Lower lobe of right lung (tissue), 2 donors: ENCODE data around the gene SYCE1. TPM values are rescaled to one million over a fixed set of nuclear protein-coding genes. Genes with fewer than 3 reads are reported as not detected.
"Not testable (repeated sequence)": the region's sequence is repeated elsewhere in the genome, so short reads cannot be mapped to it uniquely, and the experiment has no call there.

Source experiments
- ATAC-seq, 2 donors: fragments of 200-7000 bp; cut with Tn5 transposase; one replicate each; pipeline ENCODE4 v1.9.1; 2020 to 2022; ENCODE audit warnings: mild to moderate bottlenecking in 2 of 2, moderate library complexity in 2 of 2
- DNase-seq: peaks from one replicate; pipeline ENCODE4 v3.0.0-alpha.2; 2020
- H3K27ac ChIP-seq: fragments of 200-600 bp; one replicate; pipeline ENCODE4 v1.8.0; 2022
- H3K27me3 ChIP-seq: fragments of 200-600 bp; one replicate; pipeline ENCODE4 v1.8.0; 2022; ENCODE audit warnings: low read depth
- H3K36me3 ChIP-seq: fragments of 200-600 bp; one replicate; pipeline ENCODE4 v1.8.0; 2022; ENCODE audit warnings: mild to moderate bottlenecking
- H3K4me1 ChIP-seq: fragments of 200-600 bp; one replicate; pipeline ENCODE4 v1.8.0; 2022
- H3K4me3 ChIP-seq: fragments of 200-600 bp; one replicate; pipeline ENCODE4 v1.8.0; 2022; ENCODE audit warnings: mild to moderate bottlenecking
- H3K9me3 ChIP-seq: fragments of 200-600 bp; one replicate; pipeline ENCODE4 v1.8.0; 2022
- CTCF ChIP-seq: fragments of 200-600 bp; IDR thresholded peaks from one replicate; pipeline ENCODE4 v1.8.0; 2022; ENCODE audit warnings: antibody characterized with exemption, mild to moderate bottlenecking
- intact Hi-C: fragments of 100-400 bp; cut with DNase I; formaldehyde crosslinking; loops from one replicate; pipeline ENCODE4 v1.11.0; 2022
- long read RNA-seq: library from polyadenylated mRNA; unstranded; transcript quantifications from one replicate; pipeline ENCODE4 v2.0.0, GENCODE V29; 2021
- total RNA-seq: library from RNA; stranded (reverse); fragmentation: NEBNext Ultra II Directional; extraction: Animal tissue kit (Norgen Biotek cat#: 25700); gene quantifications from one replicate; pipeline ENCODE4 v1.2.1, GENCODE V29; 2021
- donor health status: DM: no; HTN: yes; CAD: no; lungs with severe emphysema.

Gene SYCE1, protein sequence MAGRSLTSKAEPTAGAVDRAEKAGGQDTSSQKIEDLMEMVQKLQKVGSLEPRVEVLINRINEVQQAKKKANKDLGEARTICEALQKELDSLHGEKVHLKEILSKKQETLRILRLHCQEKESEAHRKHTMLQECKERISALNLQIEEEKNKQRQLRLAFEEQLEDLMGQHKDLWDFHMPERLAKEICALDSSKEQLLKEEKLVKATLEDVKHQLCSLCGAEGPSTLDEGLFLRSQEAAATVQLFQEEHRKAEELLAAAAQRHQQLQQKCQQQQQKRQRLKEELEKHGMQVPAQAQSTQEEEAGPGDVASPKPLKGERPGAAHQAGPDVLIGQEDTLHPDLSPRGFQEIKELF
- 0.74 TPM for total RNA-seq
- long read RNA-seq, partial matches to known transcripts, result 1 of 3 reads
- long read RNA-seq, other reads (novel, unspliced or antisense), result 1 of 3 reads

DNA sequence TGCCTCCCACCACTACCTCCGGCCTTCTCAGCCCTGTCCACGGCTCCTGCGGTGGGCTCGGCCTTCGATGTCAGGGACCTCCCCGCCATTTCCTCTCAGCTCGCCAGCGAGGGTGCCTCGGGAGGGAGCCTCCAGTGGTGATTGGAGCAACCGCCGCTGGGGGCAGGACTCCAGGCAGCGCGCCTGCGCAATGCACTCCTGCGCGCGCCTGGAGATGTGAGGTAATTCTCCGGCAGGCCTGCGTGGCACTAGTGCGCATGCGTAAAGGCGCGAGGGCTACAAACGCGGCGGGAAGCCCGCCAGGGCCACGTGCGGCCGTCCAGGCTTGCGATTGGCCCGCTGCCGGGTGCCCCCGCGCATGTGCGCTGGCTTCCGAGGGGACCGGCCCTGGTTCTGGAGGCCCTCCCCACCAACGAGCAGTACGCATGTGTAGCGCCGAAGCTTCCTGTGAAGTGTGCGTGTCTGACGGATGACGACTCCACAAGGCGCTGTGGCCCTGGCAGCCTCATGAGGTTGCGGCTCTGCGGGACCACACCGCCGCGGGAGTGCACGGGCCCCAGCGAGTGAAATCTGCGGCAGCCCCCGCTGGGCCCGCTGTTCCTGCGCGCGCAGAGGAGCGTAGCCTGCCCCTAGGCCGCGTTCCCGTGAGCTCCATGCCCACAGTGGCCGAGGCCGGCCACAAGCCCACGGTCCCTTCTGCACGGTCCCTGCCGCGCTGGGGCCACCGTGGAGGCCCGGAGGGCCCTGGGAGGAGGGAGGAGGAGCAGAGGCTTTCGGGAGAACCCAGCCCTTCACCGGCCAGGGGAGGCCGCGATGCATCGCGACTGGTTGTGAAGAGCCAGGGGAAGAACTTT, at the start of gene SYCE1:
SYCE1 (minus strand) TSS at position 143 of the 854 bp plus-strand sequence; CDS start at position 89, 54 bp downstream.
- Histone ChIP-seq H3K27ac (no peak within 1 kb of the TSS), H3K4me3 (no peak within 1 kb of the TSS), H3K27me3 (peaks cover 15% of the 10 kb centered on the region), H3K36me3 (no peaks in the 10 kb centered on the region), H3K4me1 (no peaks in the 10 kb centered on the region), H3K9me3 (no peaks in the 10 kb centered on the region)
- DNase-seq (no peak), ATAC-seq (no peak)
- TF ChIP-seq CTCF, result no peak
- intact Hi-C loops, result no loop called here

DNA sequence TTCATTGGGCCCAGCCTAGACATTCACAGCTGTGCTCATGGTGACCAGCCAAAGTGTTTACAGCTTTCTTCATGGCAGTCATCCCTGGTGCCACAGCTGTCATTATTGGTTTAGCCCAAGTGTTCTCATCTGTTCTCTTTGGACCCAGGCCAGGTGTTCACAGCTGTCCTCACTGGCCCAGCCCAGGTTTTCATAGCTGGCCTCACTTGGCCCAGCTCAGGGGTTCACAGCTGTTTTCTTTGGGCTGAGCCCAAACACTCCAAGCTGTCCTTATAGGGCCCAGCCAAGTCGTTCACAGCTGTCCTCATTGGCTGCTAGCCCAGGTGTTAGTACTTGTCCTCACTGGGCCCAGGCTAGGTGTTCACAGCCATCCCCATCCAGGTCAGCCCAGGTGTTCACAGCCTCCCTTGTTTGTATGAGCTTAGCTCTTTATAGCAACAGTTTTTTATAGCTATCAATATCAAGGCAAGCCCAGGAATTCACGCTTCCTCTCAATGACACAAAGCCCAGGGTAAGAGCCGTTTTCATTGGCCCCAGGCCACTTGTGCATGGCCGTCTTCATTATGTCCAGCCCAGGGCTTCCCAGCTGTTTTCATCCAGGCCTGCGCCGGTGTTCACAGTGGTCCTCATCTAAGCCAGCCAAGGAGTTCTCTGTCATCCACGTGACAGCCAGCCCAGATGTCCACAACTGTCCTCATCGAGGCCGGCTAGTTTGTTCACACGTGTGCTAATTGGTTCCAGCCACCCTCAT, 49.6 kb upstream of the SYCE1 start:
- Histone ChIP-seq H3K36me3 (no peaks in the 10 kb centered on the region), H3K27ac (no peak overlapping the region), H3K4me1 (no peaks in the 10 kb centered on the region), H3K9me3 (no peaks in the 10 kb centered on the region), H3K27me3 (no peaks in the 10 kb centered on the region), H3K4me3 (no peak overlapping the region)
- TF ChIP-seq CTCF, result no peak
- intact Hi-C loops, result no loop called here
- DNase-seq, result no peak
- no peak for ATAC-seq

DNA sequence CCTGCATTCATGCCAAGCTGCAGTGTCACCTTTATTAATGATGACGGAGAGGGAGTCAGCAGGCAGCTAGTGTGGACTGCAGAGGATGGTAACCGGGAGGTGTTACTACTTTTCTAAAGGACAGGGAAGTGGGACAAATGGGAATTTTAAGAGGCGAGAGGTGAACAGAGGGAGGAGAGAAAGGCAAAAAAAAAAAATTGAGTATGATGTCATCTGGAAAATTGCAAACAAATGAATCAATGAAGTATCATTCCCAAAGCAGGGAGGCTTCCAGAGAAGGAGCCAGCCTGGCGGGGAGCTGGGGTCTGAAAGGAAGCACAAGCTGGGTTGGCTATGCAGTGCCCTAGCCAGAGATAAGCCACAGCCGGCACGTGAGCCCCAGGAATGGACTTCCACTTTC, 48.3 kb upstream of the SYCE1 start:
- DNase-seq (no peak), ATAC-seq (no peak)
- Histone ChIP-seq H3K27ac (no peak overlapping the region), H3K9me3 (no peaks in the 10 kb centered on the region), H3K4me3 (no peak overlapping the region), H3K4me1 (no peaks in the 10 kb centered on the region), H3K27me3 (no peaks in the 10 kb centered on the region), H3K36me3 (no peaks in the 10 kb centered on the region)
- TF ChIP-seq CTCF, result no peak
- intact Hi-C loops, result no loop called here

GRCh38 chr10:133611079-133611478, 45.7 kb upstream of the SYCE1 start:
- intact Hi-C loops, result no loop called here
- no peak for TF ChIP-seq CTCF
- no peak for ATAC-seq
- no peaks in the 10 kb centered on the region for H3K9me3 ChIP-seq
- H3K27me3 ChIP-seq, result peaks cover 16% of the 10 kb centered on the region
- H3K36me3 ChIP-seq, result no peaks in the 10 kb centered on the region
- no peak overlapping the region for H3K4me3 ChIP-seq
- H3K4me1 ChIP-seq, result no peaks in the 10 kb centered on the region
- no peak overlapping the region for H3K27ac ChIP-seq
- DNase-seq, result no peak

DNA sequence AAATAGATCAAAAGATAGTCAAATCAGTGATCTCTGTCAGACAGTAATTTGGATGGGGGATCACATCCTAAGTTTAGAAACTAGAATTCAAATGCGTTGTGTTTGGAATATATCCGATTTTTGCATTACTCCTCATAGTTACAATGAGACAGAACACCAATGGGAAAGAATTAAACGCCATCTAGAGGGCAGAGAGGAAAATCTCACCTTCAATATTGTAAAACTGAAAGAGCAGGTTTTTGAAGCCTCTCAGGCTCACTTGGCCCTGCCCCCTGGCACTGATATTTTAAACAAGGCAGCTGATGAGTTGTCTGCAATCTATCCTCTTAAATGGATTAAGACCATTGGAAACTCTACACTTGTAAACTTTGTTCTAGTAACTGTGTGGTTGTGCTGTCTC, 43.5 kb upstream of the SYCE1 start:
- ATAC-seq (peak; percentile 57 to 62), DNase-seq (no peak)
- H3K4me3 ChIP-seq, result no peak overlapping the region
- intact Hi-C loops, result no loop called here
- no peaks in the 10 kb centered on the region for H3K9me3 ChIP-seq
- peaks cover 34% of the 10 kb centered on the region for H3K27me3 ChIP-seq
- H3K4me1 ChIP-seq, result no peaks in the 10 kb centered on the region
- peak; percentile 54 for TF ChIP-seq CTCF
- H3K36me3 ChIP-seq, result no peaks in the 10 kb centered on the region
- H3K27ac ChIP-seq, result no peak overlapping the region

DNA sequence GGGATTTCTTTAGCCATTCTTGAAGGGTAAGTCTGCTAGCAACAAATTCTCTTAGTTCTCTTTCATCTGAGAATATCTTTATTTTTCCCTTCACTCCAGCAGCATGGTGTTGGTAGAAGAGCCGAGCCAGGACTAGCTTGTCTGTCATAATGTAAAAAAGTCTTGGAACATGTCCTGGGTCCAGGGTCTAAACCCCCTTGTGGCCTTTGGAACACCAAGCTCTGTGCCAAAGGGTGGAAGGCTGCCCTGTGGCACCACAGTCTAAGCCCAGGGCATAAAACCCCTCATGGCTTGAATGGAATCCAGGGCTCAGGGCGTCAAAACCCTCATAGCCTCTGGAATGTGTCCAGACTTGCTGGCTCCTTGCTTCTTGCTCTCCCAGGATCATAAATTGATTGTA, 38.1 kb upstream of the SYCE1 start:
- intact Hi-C loops, result not testable (repeated sequence)
- H3K27me3 ChIP-seq, result peaks cover 48% of the 10 kb centered on the region

More for the DNA sequence above, 38.1 kb upstream of the SYCE1 start:
- not testable (repeated sequence) for DNase-seq, H3K4me1 ChIP-seq, H3K27ac ChIP-seq, ATAC-seq, H3K4me3 ChIP-seq, H3K9me3 ChIP-seq, H3K36me3 ChIP-seq
